HCT116 (cell line): Measurements from ENCODE around the gene GABBR2.

ENCODE experiments used
- CEBPB ChIP-seq: IDR thresholded peaks from 2 replicates; pipeline ENCODE4 v1.6.1; 2012; ENCODE audit warnings: low read depth
- CTCF ChIP-seq, 3 experiments: fragments of 200-600 bp in 1 of 3; sonication (generic) in 1 of 3; IDR thresholded peaks in 2 of 3; conservative IDR thresholded peaks in 1 of 3; 2 replicates each; pipeline ENCODE4 v1.5.1; 2012 to 2017; ENCODE audit warnings: low read depth in 2 of 3, low read length in 2 of 3, antibody characterized with exemption in 1 of 3, borderline replicate concordance in 1 of 3, control low read depth in 1 of 3, mild to moderate bottlenecking in 1 of 3, mixed read lengths in 1 of 3, mixed run types in 1 of 3, moderate library complexity in 1 of 3; ENCODE audit not compliant: insufficient read depth in 1 of 3
- EGR1 ChIP-seq: IDR thresholded peaks from 2 replicates; pipeline ENCODE4 v1.6.1; 2012; ENCODE audit warnings: low read depth
- EZH2 ChIP-seq: fragments of 200-600 bp; sonication (generic); IDR thresholded peaks from 2 replicates; pipeline ENCODE4 v1.6.1; 2017; ENCODE audit warnings: antibody characterized with exemption, mixed run types
- JUND ChIP-seq: IDR thresholded peaks from 2 replicates; pipeline ENCODE4 v1.6.1; 2012
- RAD21 ChIP-seq: IDR thresholded peaks from 2 replicates; pipeline ENCODE4 v1.6.1; 2012; ENCODE audit warnings: low read depth, mild to moderate bottlenecking
- TCF7L2 ChIP-seq: IDR thresholded peaks from 2 replicates; pipeline ENCODE4 v1.7.0; 2011; ENCODE audit warnings: borderline replicate concordance, inconsistent platforms; ENCODE audit not compliant: insufficient read depth, insufficient read length; ENCODE audit errors: extremely low read depth
- YY1 ChIP-seq: IDR thresholded peaks from 2 replicates; pipeline ENCODE4 v1.6.1; 2011; ENCODE audit warnings: low read length, low read depth, moderate library complexity, mild to moderate bottlenecking; ENCODE audit not compliant: insufficient replicate concordance; ENCODE audit errors: extremely low read depth
- ZNF274 ChIP-seq: fragments of 200-500 bp; sonication (Bioruptor generic); IDR thresholded peaks from 2 replicates; pipeline ENCODE4 v1.6.1; 2014; ENCODE audit warnings: mild to moderate bottlenecking, low read depth, low read length, inconsistent platforms

- TF ChIP-seq CTCF (IDR thresholded peaks at IDR 0.05 in 2 of 3, conservative IDR thresholded peaks at IDR 0.05 in 1 of 3; ENCODE audit: borderline replicate concordance in 1 of 3, insufficient read depth in 1 of 3, low read depth in 2 of 3, low read length in 2 of 3): no peak
- TF ChIP-seq RAD21: no peak
- no peak for TF ChIP-seq CEBPB
- no peak for TF ChIP-seq JUND
- TF ChIP-seq EGR1: no peak
- no peak for TF ChIP-seq TCF7L2
- TF ChIP-seq YY1: no peak
- TF ChIP-seq EZH2: no peak
- TF ChIP-seq ZNF274: no peak
These were observed 102.0 kb downstream of the GABBR2 start for GRCh38 chr9:98606730-98607129.
